Activated CD4-positive, alpha-beta T cell treated with anti-CD3 and anti-CD28 coated beads, Interleukin-2, Interleukin-6, amounts not matched to agents 100 ng/mL and 50 ng/mL, durations not matched to agents 16 hours and 8 hours (primary cell): Measurements from ENCODE around the gene ZC3H4.
"Not testable (repeated sequence)": the region's sequence is repeated elsewhere in the genome, so short reads cannot be mapped to it uniquely, and the experiment has no call there.

ENCODE experiments used
- DNase-seq: peaks from one replicate; pipeline ENCODE4 v3.0.0-alpha.2; 2020

The ZC3H4 gene

GRCh38 chr19:47078351-47078750 lies 35.2 kb downstream of the ZC3H4 start:
- DNase-seq: not testable (repeated sequence)

GRCh38 chr19:47075941-47076340 lies 37.6 kb downstream of the ZC3H4 start:
- DNase-seq: no peak

GRCh38 chr19:47075179-47075810 lies 38.3 kb downstream of the ZC3H4 start:
- DNase-seq: no peak

GRCh38 chr19:47074621-47075020 lies 39.0 kb downstream of the ZC3H4 start:
- no peak for DNase-seq

- no peak for DNase-seq
Measured at GRCh38 chr19:47073574-47073973, 40.0 kb downstream of the ZC3H4 start.

- DNase-seq: no peak
Measured at GRCh38 chr19:47072323-47072722, 41.3 kb downstream of the ZC3H4 start.

GRCh38 chr19:47071731-47072130 lies 41.8 kb downstream of the ZC3H4 start:
- DNase-seq: no peak

GRCh38 chr19:47070756-47071155 lies 42.8 kb downstream of the ZC3H4 start:
- DNase-seq: no peak

GRCh38 chr19:47069795-47070194 lies 43.8 kb downstream of the ZC3H4 start:
- DNase-seq: no peak

- no peak for DNase-seq
Measured at GRCh38 chr19:47068876-47069406, 44.6 kb downstream of the ZC3H4 start.

GRCh38 chr19:47068246-47068645 lies 45.3 kb downstream of the ZC3H4 start:
- no peak for DNase-seq

GRCh38 chr19:47067215-47067847 lies 46.2 kb downstream of the ZC3H4 start:
- no peak for DNase-seq

- DNase-seq: no peak
Measured at GRCh38 chr19:47066376-47067214, 47.0 kb downstream of the ZC3H4 start.

- DNase-seq: no peak
Measured at GRCh38 chr19:47065242-47065641, 48.3 kb downstream of the ZC3H4 start.

- no peak for DNase-seq
Measured at GRCh38 chr19:47063874-47064273, 49.7 kb downstream of the ZC3H4 start.

- no peak for DNase-seq
Measured at GRCh38 chr19:47058621-47059022, 55.0 kb downstream of the ZC3H4 start.

- DNase-seq: no peak
Measured at GRCh38 chr19:47057328-47057727, 56.2 kb downstream of the ZC3H4 start.

GRCh38 chr19:47056411-47056810 lies 57.2 kb downstream of the ZC3H4 start:
- no peak for DNase-seq

GRCh38 chr19:47050562-47050961 lies 63.0 kb downstream of the ZC3H4 start:
- DNase-seq: not testable (repeated sequence)

GRCh38 chr19:47049307-47049700 lies 64.3 kb downstream of the ZC3H4 start:
- no peak for DNase-seq

GRCh38 chr19:47047763-47048405 lies 65.7 kb downstream of the ZC3H4 start:
- peak; percentile 91 for DNase-seq

- DNase-seq: no peak
Measured at GRCh38 chr19:47047272-47047762, 66.3 kb downstream of the ZC3H4 start.

GRCh38 chr19:47045867-47046470 lies 67.6 kb downstream of the ZC3H4 start:
- no peak for DNase-seq
